H9 (cell line): ENCODE results near the gene SMS. TPM values are rescaled to one million over a fixed set of nuclear protein-coding genes. Genes with fewer than 3 reads are reported as not detected.
A peak's percentile ranks its signal among the peaks of the same experiment; 100 is the strongest.

Experiments used
- DNase-seq: peaks from one replicate; pipeline ENCODE4 v3.0.0-alpha.2; 2017
- H2AFZ ChIP-seq: one replicate; pipeline ENCODE4 v1.6.1; 2013; ENCODE audit warnings: mild to moderate bottlenecking, low read length, control low read depth, moderate library complexity
- H2AK5ac ChIP-seq: 2 replicates; pipeline ENCODE4 v1.6.1; 2013; ENCODE audit warnings: low read length, control low read depth, mixed read lengths; ENCODE audit not compliant: insufficient read length
- H2BK120ac ChIP-seq: one replicate; pipeline ENCODE4 v1.6.1; 2013; ENCODE audit warnings: low read depth, mild to moderate bottlenecking, low read length, control low read depth, inconsistent platforms; ENCODE audit not compliant: poor library complexity, severe bottlenecking
- H2BK12ac ChIP-seq: 2 replicates; pipeline ENCODE4 v1.6.1; 2013; ENCODE audit warnings: low read length, control low read depth, mixed read lengths, low read depth; ENCODE audit not compliant: insufficient read length
- H2BK15ac ChIP-seq: 2 replicates; pipeline ENCODE4 v1.6.1; 2013; ENCODE audit warnings: low read depth, low read length, control low read depth
- H2BK20ac ChIP-seq: one replicate; pipeline ENCODE4 v1.6.1; 2013; ENCODE audit warnings: low read depth, mild to moderate bottlenecking, low read length, control low read depth, inconsistent platforms; ENCODE audit not compliant: poor library complexity, severe bottlenecking
- H2BK5ac ChIP-seq: 2 replicates; pipeline ENCODE4 v1.6.1; 2013; ENCODE audit warnings: low read length, control low read depth, mixed read lengths; ENCODE audit not compliant: insufficient read length
- H3K14ac ChIP-seq: 2 replicates; pipeline ENCODE4 v1.6.1; 2013; ENCODE audit warnings: low read length, control low read depth; ENCODE audit not compliant: insufficient read depth
- H3K18ac ChIP-seq: 2 replicates; pipeline ENCODE4 v1.6.1; 2013; ENCODE audit warnings: low read depth, mild to moderate bottlenecking, mixed read lengths, low read length, control low read depth; ENCODE audit not compliant: insufficient read length
- H3K23ac ChIP-seq: 2 replicates; pipeline ENCODE4 v1.6.1; 2013; ENCODE audit warnings: low read length, control low read depth, mixed read lengths, low read depth; ENCODE audit not compliant: insufficient read length
- H3K23me2 ChIP-seq: 2 replicates; pipeline ENCODE4 v1.6.1; 2013; ENCODE audit warnings: low read depth, mild to moderate bottlenecking, mixed read lengths, low read length, control low read depth; ENCODE audit not compliant: insufficient read length, poor library complexity, severe bottlenecking
- H3K27ac ChIP-seq: 2 replicates; pipeline ENCODE4 v1.5.1; 2013; ENCODE audit warnings: low read length, control low read depth, mixed read lengths, low read depth; ENCODE audit not compliant: insufficient read length
- H3K27me3 ChIP-seq: 2 replicates; pipeline ENCODE4 v1.6.1; 2013; ENCODE audit warnings: low read length, control low read depth, inconsistent platforms; ENCODE audit not compliant: insufficient read depth
- H3K4ac ChIP-seq: 2 replicates; pipeline ENCODE4 v1.6.1; 2013; ENCODE audit warnings: low read depth, mild to moderate bottlenecking, control low read depth, inconsistent platforms, low read length, moderate library complexity
- H3K4me1 ChIP-seq: 2 replicates; pipeline ENCODE4 v1.6.1; 2013; ENCODE audit warnings: low read length, control low read depth, inconsistent platforms; ENCODE audit not compliant: insufficient read depth
- H3K4me2 ChIP-seq: 2 replicates; pipeline ENCODE4 v1.6.1; 2013; ENCODE audit warnings: low read length, control low read depth, mixed read lengths; ENCODE audit not compliant: insufficient read length, insufficient read depth
- H3K56ac ChIP-seq: 2 replicates; pipeline ENCODE4 v1.6.1; 2013; ENCODE audit warnings: low read depth, mild to moderate bottlenecking, mixed read lengths, low read length, control low read depth; ENCODE audit not compliant: insufficient read length
- H3K79me1 ChIP-seq: 2 replicates; pipeline ENCODE4 v1.6.1; 2013; ENCODE audit warnings: low read depth, mild to moderate bottlenecking, moderate library complexity, low read length, control low read depth, inconsistent platforms; ENCODE audit not compliant: insufficient read depth, poor library complexity, severe bottlenecking
- H3K79me2 ChIP-seq: 2 replicates; pipeline ENCODE4 v1.6.1; 2013; ENCODE audit warnings: low read length, control low read depth, inconsistent platforms; ENCODE audit not compliant: insufficient read depth
- H3K9ac ChIP-seq: 2 replicates; pipeline ENCODE4 v1.6.1; 2013; ENCODE audit warnings: low read length, control low read depth, mixed read lengths; ENCODE audit not compliant: insufficient read length; ENCODE audit errors: extremely low read depth
- H3K9me3 ChIP-seq: one replicate; pipeline ENCODE4 v1.6.1; 2013; ENCODE audit warnings: low read depth, low read length, inconsistent platforms; ENCODE audit not compliant: control insufficient read depth
- H3T11ph ChIP-seq: one replicate; pipeline ENCODE4 v1.6.1; 2013; ENCODE audit warnings: mild to moderate bottlenecking, low read length, control low read depth, inconsistent platforms
- H4K20me1 ChIP-seq: one replicate; pipeline ENCODE4 v1.6.1; 2013; ENCODE audit not compliant: control insufficient read depth, insufficient read length, insufficient read depth
- H4K5ac ChIP-seq: 2 replicates; pipeline ENCODE4 v1.6.1; 2013; ENCODE audit warnings: low read depth, mild to moderate bottlenecking, mixed read lengths, low read length, control low read depth; ENCODE audit not compliant: insufficient read length
- H4K8ac ChIP-seq: replicated peaks from 2 replicates; pipeline ENCODE4 v1.6.1; 2013; ENCODE audit warnings: low read length, control low read depth, mixed read lengths, low read depth; ENCODE audit not compliant: insufficient read length
- H4K91ac ChIP-seq: 2 replicates; pipeline ENCODE4 v1.6.1; 2013; ENCODE audit warnings: low read depth, mild to moderate bottlenecking, moderate library complexity, mixed read lengths, low read length, control low read depth; ENCODE audit not compliant: insufficient read length
- H3K27ac Mint-ChIP-seq, 3 experiments: 2 replicates in 2 of 3; 3 replicates in 1 of 3; pipeline ENCODE4 v1.8.0; 2020 to 2021; ENCODE audit warnings: mixed read lengths in 3 of 3, mild to moderate bottlenecking in 1 of 3, moderate library complexity in 1 of 3
- H3K27me3 Mint-ChIP-seq: 2 replicates; pipeline ENCODE4 v1.8.0; 2021; ENCODE audit warnings: low read depth, mild to moderate bottlenecking, moderate library complexity, mixed read lengths
- H3K36me3 Mint-ChIP-seq, 3 experiments: 2 replicates in 2 of 3; 3 replicates in 1 of 3; pipeline ENCODE4 v1.8.0; 2020 to 2021; ENCODE audit warnings: low read depth in 3 of 3, mixed read lengths in 3 of 3; ENCODE audit not compliant: insufficient read depth in 1 of 3
- H3K4me1 Mint-ChIP-seq, 2 experiments: 2 replicates each; pipeline ENCODE4 v1.8.0; 2020; ENCODE audit warnings: mixed read lengths in 2 of 2
- H3K4me3 Mint-ChIP-seq, 2 experiments: 2 replicates in 1 of 2; 3 replicates in 1 of 2; pipeline ENCODE4 v1.8.0; 2020 to 2021; ENCODE audit warnings: mild to moderate bottlenecking in 2 of 2, mixed read lengths in 2 of 2, moderate library complexity in 1 of 2
- H3K9me3 Mint-ChIP-seq, 2 experiments: 2 replicates in 1 of 2; 3 replicates in 1 of 2; pipeline ENCODE4 v1.8.0; 2020; ENCODE audit warnings: mild to moderate bottlenecking in 2 of 2, mixed read lengths in 2 of 2, moderate library complexity in 1 of 2
- CTCF ChIP-seq: fragments of 200-600 bp; sonication (generic); conservative IDR thresholded peaks from 3 replicates; pipeline ENCODE4 v1.8.0; 2021; ENCODE audit warnings: antibody characterized with exemption, mild to moderate bottlenecking
- WGBS: extraction: QIAGEN DNeasy Blood & Tissue Kit; methylation state at CpG from one replicate; pipeline ENCODE4 v1.1.7; 2013; ENCODE audit warnings: missing lambda C conversion rate, low lambda C conversion rate, mixed read lengths; ENCODE audit not compliant: insufficient read length; ENCODE audit errors: extremely low coverage; 5-methylcytosine and 5-hydroxymethylcytosine counted together
- total RNA-seq: library from RNA; stranded (reverse); gene quantifications from 2 replicates; pipeline ENCODE4 v1.2.1, GENCODE V29; 2021

SMS gene
- total RNA-seq, 1 experiment from 2014 or later: 415 TPM

DNA sequence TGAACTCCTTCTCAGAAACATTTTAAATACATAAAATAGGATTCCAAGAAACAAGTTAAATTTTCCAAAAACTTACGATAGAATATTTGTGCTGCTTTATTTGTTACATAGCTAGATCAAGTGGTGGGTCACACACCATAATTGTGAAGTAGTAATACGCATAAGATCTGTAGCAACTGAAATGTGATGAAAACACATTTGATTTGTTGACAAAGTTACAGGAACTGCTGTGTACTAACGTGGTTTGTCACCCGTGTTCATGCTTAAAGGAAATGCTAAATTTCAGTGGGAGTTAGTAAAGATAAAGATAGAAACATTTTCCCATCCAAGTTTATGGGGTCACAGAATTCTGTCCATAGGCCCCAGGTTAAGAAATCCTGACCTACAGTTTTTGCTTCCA, 57.5 kb downstream of the SMS start:
- Histone ChIP-seq H3K4me2 (no peak overlapping the region), H3K23me2 (no peaks in the 10 kb centered on the region), H2AK5ac (no peak overlapping the region), H3K27me3 (no peaks in the 10 kb centered on the region), H2BK15ac (no peak overlapping the region), H3K9me3 (no peaks in the 10 kb centered on the region), H3K18ac (no peak overlapping the region), H2BK120ac (no peak overlapping the region), H2BK5ac (no peak overlapping the region), H2BK12ac (no peak overlapping the region), H3K9ac (no peak overlapping the region), H3T11ph (no peak overlapping the region), H3K4ac (no peak overlapping the region), H4K5ac (no peak overlapping the region), H3K14ac (no peak overlapping the region), H3K27ac (no peak overlapping the region), H3K23ac (no peak overlapping the region), H2AFZ (no peak overlapping the region), H3K79me1 (no peaks in the 10 kb centered on the region), H4K20me1 (no peaks in the 10 kb centered on the region), H3K79me2 (no peaks in the 10 kb centered on the region), H4K91ac (no peak overlapping the region), H3K56ac (no peak overlapping the region), H4K8ac (no peak overlapping the region), H2BK20ac (no peak overlapping the region), H3K4me1 (no peaks in the 10 kb centered on the region)
- peaks cover 27 to 37% (median 29%) of the 10 kb centered on the region in 3 experiments for H3K36me3 Mint-ChIP-seq
- no CpG with 5 or more reads among the region's 4 CpGs for WGBS
- no peak overlapping the region for H3K4me3 Mint-ChIP-seq
- peak overlapping the region in 1 of 3 experiments; percentile 87; a peak in 3 of 7 replicates for H3K27ac Mint-ChIP-seq
- H3K4me1 Mint-ChIP-seq: peaks cover 24 to 25% of the 10 kb centered on the region in 2 experiments
- H3K9me3 Mint-ChIP-seq: peaks cover under 1 to 48% of the 10 kb centered on the region in 2 experiments; a peak in 4 of 5 replicates
- H3K27me3 Mint-ChIP-seq: no peaks in the 10 kb centered on the region
- DNase-seq: no peak
- TF ChIP-seq CTCF: no peak
